ENCODE data around the gene KLF11.
A peak's percentile ranks its signal among the peaks of the same experiment; 100 is the strongest.

DNA sequence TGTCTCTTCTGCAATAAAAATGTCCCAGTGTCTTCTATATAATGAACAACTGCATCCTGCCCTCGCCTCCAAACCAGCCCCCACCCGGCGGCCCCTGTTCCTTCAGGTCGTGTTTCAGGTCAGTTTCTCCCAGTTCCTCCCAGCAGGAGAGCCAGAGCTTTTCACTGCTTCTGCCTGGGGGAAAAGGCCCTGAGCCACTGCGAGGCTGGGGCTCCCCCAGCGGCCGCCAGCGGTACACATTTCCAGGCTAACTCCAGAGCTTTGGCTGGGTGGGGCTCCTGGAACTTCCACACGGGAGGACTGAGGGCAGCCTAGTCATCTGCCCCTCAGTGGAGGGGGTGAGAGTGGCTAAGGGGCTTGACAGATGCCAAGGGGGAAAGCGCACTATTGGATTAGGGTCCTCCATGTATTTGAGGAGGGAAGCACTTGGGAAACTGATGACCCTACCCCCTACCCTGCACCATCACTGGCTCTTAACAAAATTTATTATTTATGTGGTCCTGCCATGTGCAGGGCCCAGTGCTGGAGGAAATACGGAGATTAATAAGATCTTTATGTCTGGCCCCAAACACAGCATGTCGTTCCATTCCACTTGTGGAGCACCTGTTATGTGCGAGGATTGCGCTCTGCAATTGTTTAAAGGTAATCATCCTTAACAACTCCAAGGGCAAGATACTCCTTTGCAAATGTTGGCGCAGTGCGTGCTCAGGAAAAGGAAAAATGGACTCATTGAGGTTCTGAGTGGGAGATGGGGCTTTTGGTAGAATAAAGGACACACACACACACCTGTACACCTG is 54.2 kb downstream of the KLF11 start:
- TF ChIP-seq CREB1 (IDR thresholded peaks at IDR 0.05; ENCODE audit: low read depth) (no peak), EP300 (IDR thresholded peaks at IDR 0.05; ENCODE audit: borderline replicate concordance) (peak; percentile 15; the same call in 1 of the 2 replicates), TEAD4 (IDR thresholded peaks at IDR 0.05) (peak; percentile 36), FOXM1 (IDR thresholded peaks at IDR 0.05; ENCODE audit: borderline replicate concordance, low read depth) (no peak), CEBPB (IDR thresholded peaks at IDR 0.05) (0 out of 2 replicates have a peak, but pooled peaks have one; percentile 43), NFIC (IDR thresholded peaks at IDR 0.05) (no peak), RAD21 (IDR thresholded peaks at IDR 0.05; ENCODE audit: low read depth) (peak; percentile 88), TAF1 (IDR thresholded peaks at IDR 0.05; ENCODE audit: low read depth) (no peak)
- TF ChIP-seq, protein P1, sequence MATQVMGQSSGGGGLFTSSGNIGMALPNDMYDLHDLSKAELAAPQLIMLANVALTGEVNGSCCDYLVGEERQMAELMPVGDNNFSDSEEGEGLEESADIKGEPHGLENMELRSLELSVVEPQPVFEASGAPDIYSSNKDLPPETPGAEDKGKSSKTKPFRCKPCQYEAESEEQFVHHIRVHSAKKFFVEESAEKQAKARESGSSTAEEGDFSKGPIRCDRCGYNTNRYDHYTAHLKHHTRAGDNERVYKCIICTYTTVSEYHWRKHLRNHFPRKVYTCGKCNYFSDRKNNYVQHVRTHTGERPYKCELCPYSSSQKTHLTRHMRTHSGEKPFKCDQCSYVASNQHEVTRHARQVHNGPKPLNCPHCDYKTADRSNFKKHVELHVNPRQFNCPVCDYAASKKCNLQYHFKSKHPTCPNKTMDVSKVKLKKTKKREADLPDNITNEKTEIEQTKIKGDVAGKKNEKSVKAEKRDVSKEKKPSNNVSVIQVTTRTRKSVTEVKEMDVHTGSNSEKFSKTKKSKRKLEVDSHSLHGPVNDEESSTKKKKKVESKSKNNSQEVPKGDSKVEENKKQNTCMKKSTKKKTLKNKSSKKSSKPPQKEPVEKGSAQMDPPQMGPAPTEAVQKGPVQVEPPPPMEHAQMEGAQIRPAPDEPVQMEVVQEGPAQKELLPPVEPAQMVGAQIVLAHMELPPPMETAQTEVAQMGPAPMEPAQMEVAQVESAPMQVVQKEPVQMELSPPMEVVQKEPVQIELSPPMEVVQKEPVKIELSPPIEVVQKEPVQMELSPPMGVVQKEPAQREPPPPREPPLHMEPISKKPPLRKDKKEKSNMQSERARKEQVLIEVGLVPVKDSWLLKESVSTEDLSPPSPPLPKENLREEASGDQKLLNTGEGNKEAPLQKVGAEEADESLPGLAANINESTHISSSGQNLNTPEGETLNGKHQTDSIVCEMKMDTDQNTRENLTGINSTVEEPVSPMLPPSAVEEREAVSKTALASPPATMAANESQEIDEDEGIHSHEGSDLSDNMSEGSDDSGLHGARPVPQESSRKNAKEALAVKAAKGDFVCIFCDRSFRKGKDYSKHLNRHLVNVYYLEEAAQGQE (IDR thresholded peaks at IDR 0.05; ENCODE audit: low read depth) = no peak
